Stomach (tissue), 4 donors: Measurements from ENCODE around the gene MAP7.

Experiments used
- POLR2A ChIP-seq, 4 donors: fragments of 450-650 bp; IDR thresholded peaks; one replicate each; pipeline ENCODE4 v1.6.1; 2016; ENCODE audit warnings: antibody characterized with exemption in 4 of 4, control low read depth in 2 of 4, mild to moderate bottlenecking in 1 of 4, moderate library complexity in 1 of 4
- TF ChIP-seq, protein P1 (sequence below), 7 experiments: fragments of 450-650 bp in 4 of 7; fragments of 200-600 bp in 3 of 7; sonication (generic) in 3 of 7; IDR thresholded peaks; one replicate each; pipeline ENCODE4 v1.5.1; 2016 to 2019; ENCODE audit warnings: antibody characterized with exemption in 7 of 7, control low read depth in 2 of 7, mild to moderate bottlenecking in 1 of 7

DNA sequence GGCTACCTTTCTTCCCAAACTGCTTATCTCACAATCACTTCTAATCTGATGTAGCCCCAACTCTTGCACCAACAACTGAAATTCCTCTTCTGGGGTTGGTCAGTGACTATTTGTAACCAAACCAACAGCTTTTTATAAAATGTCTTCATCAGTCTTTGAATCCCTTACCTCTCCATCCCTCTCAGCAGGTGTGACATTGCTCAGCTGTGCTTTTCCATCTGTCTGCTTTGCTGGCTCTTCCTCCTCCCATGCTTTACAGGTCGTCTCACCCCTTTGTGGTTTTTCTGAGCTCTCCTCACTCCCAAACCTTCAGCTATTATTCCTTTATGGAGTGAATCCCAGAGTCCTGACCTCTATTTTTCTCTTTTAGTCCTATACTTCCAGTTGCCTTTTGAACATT, 5.9 kb downstream of the MAP7 start:
- TF ChIP-seq, protein P1, sequence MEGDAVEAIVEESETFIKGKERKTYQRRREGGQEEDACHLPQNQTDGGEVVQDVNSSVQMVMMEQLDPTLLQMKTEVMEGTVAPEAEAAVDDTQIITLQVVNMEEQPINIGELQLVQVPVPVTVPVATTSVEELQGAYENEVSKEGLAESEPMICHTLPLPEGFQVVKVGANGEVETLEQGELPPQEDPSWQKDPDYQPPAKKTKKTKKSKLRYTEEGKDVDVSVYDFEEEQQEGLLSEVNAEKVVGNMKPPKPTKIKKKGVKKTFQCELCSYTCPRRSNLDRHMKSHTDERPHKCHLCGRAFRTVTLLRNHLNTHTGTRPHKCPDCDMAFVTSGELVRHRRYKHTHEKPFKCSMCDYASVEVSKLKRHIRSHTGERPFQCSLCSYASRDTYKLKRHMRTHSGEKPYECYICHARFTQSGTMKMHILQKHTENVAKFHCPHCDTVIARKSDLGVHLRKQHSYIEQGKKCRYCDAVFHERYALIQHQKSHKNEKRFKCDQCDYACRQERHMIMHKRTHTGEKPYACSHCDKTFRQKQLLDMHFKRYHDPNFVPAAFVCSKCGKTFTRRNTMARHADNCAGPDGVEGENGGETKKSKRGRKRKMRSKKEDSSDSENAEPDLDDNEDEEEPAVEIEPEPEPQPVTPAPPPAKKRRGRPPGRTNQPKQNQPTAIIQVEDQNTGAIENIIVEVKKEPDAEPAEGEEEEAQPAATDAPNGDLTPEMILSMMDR (IDR thresholded peaks at IDR 0.05), result no peak
- no peak for TF ChIP-seq POLR2A (IDR thresholded peaks at IDR 0.05)
